PC-9 (cell line): Measurements from ENCODE around the gene FOXC1.

Experiments used
- CTCF ChIP-seq: fragments of 200-600 bp; sonication (generic); conservative IDR thresholded peaks from 2 replicates; pipeline ENCODE4 v1.6.1; 2017; ENCODE audit warnings: mixed run types, antibody characterized with exemption, mild to moderate bottlenecking, moderate library complexity
- EZH2 ChIP-seq: fragments of 200-600 bp; sonication (generic); IDR thresholded peaks from 2 replicates; pipeline ENCODE4 v1.8.0; 2017; ENCODE audit warnings: antibody characterized with exemption, low read depth

- TF ChIP-seq CTCF (no peak), EZH2 (no peak)
Observed at GRCh38 chr6:1612299-1612973, 2.7 kb downstream of the FOXC1 start.
